GM23248 (cell line): ENCODE data around the gene TPST1.

Experiments
- EZH2 ChIP-seq: fragments of 200-600 bp; sonication (generic); IDR thresholded peaks from 2 replicates; pipeline ENCODE4 v1.6.1; 2018; ENCODE audit warnings: antibody characterized with exemption, mild to moderate bottlenecking; ENCODE audit not compliant: insufficient read depth, poor library complexity, severe bottlenecking
- EZH2phosphoT487 ChIP-seq: fragments of 200-600 bp; sonication (generic); IDR thresholded peaks from 2 replicates; pipeline ENCODE4 v1.6.1; 2018; ENCODE audit warnings: antibody characterized with exemption, moderate library complexity, mild to moderate bottlenecking, low read depth; ENCODE audit not compliant: insufficient read depth

- TF ChIP-seq EZH2 (no peak), EZH2phosphoT487 (no peak)
Observed at GRCh38 chr7:66399566-66399965, 194.4 kb downstream of the TPST1 start.
